ENCODE results near the gene UBTF.

The UBTF gene

GRCh38 chr17:44230140-44230539 is 10.7 kb upstream of the UBTF start:
- Histone ChIP-seq H3K4me2 (ENCODE audit: low read length) (no peak overlapping the region), H4K20me1 (ENCODE audit: insufficient read depth, low read length) (no peaks in the 10 kb centered on the region), H3K27me3 (ENCODE audit: insufficient read depth, low read length) (no peaks in the 10 kb centered on the region), H3K36me3 (ENCODE audit: insufficient read depth, low read length) (no peaks in the 10 kb centered on the region), H3K9me3 (ENCODE audit: low read length) (no peaks in the 10 kb centered on the region), H3K9me2 (ENCODE audit: low read depth, low read length) (no peaks in the 10 kb centered on the region), H3K9ac (ENCODE audit: low read length) (no peak overlapping the region), H3K79me2 (ENCODE audit: insufficient read depth, low read length) (no peaks in the 10 kb centered on the region), H2AFZ (ENCODE audit: low read length) (no peak overlapping the region), H3K27ac (ENCODE audit: low read depth, low read length, poor library complexity, severe bottlenecking) (no peak overlapping the region), H3K4me3 (ENCODE audit: low read depth, low read length, poor library complexity, severe bottlenecking) (no peak overlapping the region), H3K4me1 (ENCODE audit: insufficient read depth, low read length, severe bottlenecking) (no peaks in the 10 kb centered on the region), H3F3A (ENCODE audit: insufficient read depth, low read length) (no peaks in the 10 kb centered on the region)
- TF ChIP-seq EZH2 (IDR thresholded peaks at IDR 0.05; ENCODE audit: borderline replicate concordance, low read length): no peak
- no peak for TF ChIP-seq CTCF (IDR thresholded peaks at IDR 0.05; ENCODE audit: low read length)

- Histone ChIP-seq H3K27ac (ENCODE audit: low read depth, low read length, poor library complexity, severe bottlenecking) (no peak overlapping the region), H2AFZ (ENCODE audit: low read length) (no peak overlapping the region), H3F3A (ENCODE audit: insufficient read depth, low read length) (no peaks in the 10 kb centered on the region), H4K20me1 (ENCODE audit: insufficient read depth, low read length) (no peaks in the 10 kb centered on the region), H3K4me3 (ENCODE audit: low read depth, low read length, poor library complexity, severe bottlenecking) (no peak overlapping the region), H3K4me1 (ENCODE audit: insufficient read depth, low read length, severe bottlenecking) (no peaks in the 10 kb centered on the region), H3K4me2 (ENCODE audit: low read length) (no peak overlapping the region), H3K27me3 (ENCODE audit: insufficient read depth, low read length) (no peaks in the 10 kb centered on the region), H3K79me2 (ENCODE audit: insufficient read depth, low read length) (no peaks in the 10 kb centered on the region), H3K9me3 (ENCODE audit: low read length) (no peaks in the 10 kb centered on the region), H3K9me2 (ENCODE audit: low read depth, low read length) (no peaks in the 10 kb centered on the region), H3K9ac (ENCODE audit: low read length) (no peak overlapping the region), H3K36me3 (ENCODE audit: insufficient read depth, low read length) (no peaks in the 10 kb centered on the region; the same call in 1 of the 2 replicates)
- TF ChIP-seq CTCF (IDR thresholded peaks at IDR 0.05; ENCODE audit: low read length) (no peak), EZH2 (IDR thresholded peaks at IDR 0.05; ENCODE audit: borderline replicate concordance, low read length) (no peak)
Measured at GRCh38 chr17:44229090-44229489, 9.6 kb upstream of the UBTF start.

GRCh38 chr17:44223541-44224071 is 4.1 kb upstream of the UBTF start:
- H3K36me3 ChIP-seq (ENCODE audit: insufficient read depth, low read length): no peaks in the 10 kb centered on the region; the same call in 1 of the 2 replicates
- no peaks in the 10 kb centered on the region for H3K9me2 ChIP-seq (ENCODE audit: low read depth, low read length)
- no peaks in the 10 kb centered on the region for H4K20me1 ChIP-seq (ENCODE audit: insufficient read depth, low read length)
- H3K27ac ChIP-seq (ENCODE audit: low read depth, low read length, poor library complexity, severe bottlenecking): no peak overlapping the region
- H3K4me1 ChIP-seq (ENCODE audit: insufficient read depth, low read length, severe bottlenecking): peaks cover 11% of the 10 kb centered on the region
- no peak overlapping the region for H3K9ac ChIP-seq (ENCODE audit: low read length)
- H3K9me3 ChIP-seq (ENCODE audit: low read length): no peaks in the 10 kb centered on the region
- H3K79me2 ChIP-seq (ENCODE audit: insufficient read depth, low read length): no peaks in the 10 kb centered on the region
- no peaks in the 10 kb centered on the region for H3F3A ChIP-seq (ENCODE audit: insufficient read depth, low read length)
- no peak overlapping the region for H3K4me2 ChIP-seq (ENCODE audit: low read length)
- H2AFZ ChIP-seq (ENCODE audit: low read length): no peak overlapping the region
- TF ChIP-seq CTCF (IDR thresholded peaks at IDR 0.05; ENCODE audit: low read length) (no peak), EZH2 (IDR thresholded peaks at IDR 0.05; ENCODE audit: borderline replicate concordance, low read length) (no peak)
- no peaks in the 10 kb centered on the region for H3K27me3 ChIP-seq (ENCODE audit: insufficient read depth, low read length)
- H3K4me3 ChIP-seq (ENCODE audit: low read depth, low read length, poor library complexity, severe bottlenecking): no peak overlapping the region
